KMS-11 (cell line): ENCODE measurements around the gene LEFTY1.
"Not testable (repeated sequence)": the region's sequence is repeated elsewhere in the genome, so short reads cannot be mapped to it uniquely, and the experiment has no call there.

Source experiments
- H2AFZ ChIP-seq: fragments of 200-600 bp; sonication (generic); 2 replicates; pipeline ENCODE4 v1.6.1; 2016; ENCODE audit warnings: antibody characterized with exemption, mixed run types, low read depth
- H3K27ac ChIP-seq: fragments of 200-600 bp; sonication (generic); 2 replicates; pipeline ENCODE4 v1.6.1; 2016; ENCODE audit warnings: mild to moderate bottlenecking, mixed run types
- H3K27me3 ChIP-seq: fragments of 200-600 bp; sonication (generic); 2 replicates; pipeline ENCODE4 v1.6.1; 2017; ENCODE audit warnings: mild to moderate bottlenecking, low read depth, mixed run types, moderate library complexity; ENCODE audit not compliant: insufficient read depth
- H3K36me3 ChIP-seq: fragments of 200-600 bp; sonication (generic); 2 replicates; pipeline ENCODE4 v1.6.1; 2017; ENCODE audit warnings: mild to moderate bottlenecking, mixed run types; ENCODE audit not compliant: insufficient read depth
- H3K4me1 ChIP-seq: fragments of 200-600 bp; sonication (generic); 2 replicates; pipeline ENCODE4 v1.6.1; 2016; ENCODE audit warnings: mild to moderate bottlenecking, low read depth, mixed run types; ENCODE audit not compliant: poor library complexity, severe bottlenecking
- H3K4me2 ChIP-seq: fragments of 200-600 bp; sonication (generic); 2 replicates; pipeline ENCODE4 v1.7.0; 2016; ENCODE audit warnings: mild to moderate bottlenecking, mixed run types
- H3K4me3 ChIP-seq: fragments of 200-600 bp; sonication (generic); IDR thresholded peaks from 2 replicates; pipeline ENCODE4 v1.6.1; 2017; ENCODE audit warnings: low read depth, low read length, mixed read lengths; ENCODE audit not compliant: insufficient read depth
- H3K79me2 ChIP-seq: fragments of 200-600 bp; sonication (generic); 2 replicates; pipeline ENCODE4 v1.6.1; 2016; ENCODE audit warnings: low read depth, mixed run types; ENCODE audit not compliant: insufficient read depth
- H3K9ac ChIP-seq: fragments of 200-600 bp; sonication (generic); 2 replicates; pipeline ENCODE4 v1.6.1; 2016; ENCODE audit warnings: mild to moderate bottlenecking, mixed run types
- H4K20me1 ChIP-seq: fragments of 200-600 bp; sonication (generic); 2 replicates; pipeline ENCODE4 v1.6.1; 2016; ENCODE audit warnings: mild to moderate bottlenecking, mixed run types; ENCODE audit not compliant: insufficient read depth
- TF ChIP-seq, protein P1 (sequence below): fragments of 200-600 bp; sonication (generic); conservative IDR thresholded peaks from 2 replicates; pipeline ENCODE4 v1.6.1; 2017; ENCODE audit warnings: low read depth, mild to moderate bottlenecking, antibody characterized with exemption, low read length, moderate library complexity, mixed read lengths

The LEFTY1 gene

DNA sequence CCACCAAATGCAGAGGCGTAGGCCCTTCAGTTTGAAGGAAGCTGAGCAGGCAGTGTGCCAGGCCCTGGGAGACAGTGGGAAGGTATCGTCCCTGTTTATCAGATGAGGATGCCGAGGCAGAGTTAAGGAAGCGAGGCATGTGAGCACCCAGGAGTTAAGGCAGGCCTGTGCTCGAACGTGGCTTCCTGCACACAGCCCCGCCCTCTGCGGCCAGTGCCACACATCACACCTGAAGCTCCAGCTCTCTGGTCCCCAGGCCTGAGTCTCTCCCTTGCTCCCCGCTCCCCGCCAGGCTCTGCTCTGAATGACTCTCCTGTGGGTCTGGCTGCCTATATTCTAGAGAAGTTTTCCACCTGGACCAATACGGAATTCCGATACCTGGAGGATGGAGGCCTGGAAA is 46.9 kb downstream of the LEFTY1 start:
- no peak overlapping the region for H3K27ac ChIP-seq
- TF ChIP-seq, protein P1, sequence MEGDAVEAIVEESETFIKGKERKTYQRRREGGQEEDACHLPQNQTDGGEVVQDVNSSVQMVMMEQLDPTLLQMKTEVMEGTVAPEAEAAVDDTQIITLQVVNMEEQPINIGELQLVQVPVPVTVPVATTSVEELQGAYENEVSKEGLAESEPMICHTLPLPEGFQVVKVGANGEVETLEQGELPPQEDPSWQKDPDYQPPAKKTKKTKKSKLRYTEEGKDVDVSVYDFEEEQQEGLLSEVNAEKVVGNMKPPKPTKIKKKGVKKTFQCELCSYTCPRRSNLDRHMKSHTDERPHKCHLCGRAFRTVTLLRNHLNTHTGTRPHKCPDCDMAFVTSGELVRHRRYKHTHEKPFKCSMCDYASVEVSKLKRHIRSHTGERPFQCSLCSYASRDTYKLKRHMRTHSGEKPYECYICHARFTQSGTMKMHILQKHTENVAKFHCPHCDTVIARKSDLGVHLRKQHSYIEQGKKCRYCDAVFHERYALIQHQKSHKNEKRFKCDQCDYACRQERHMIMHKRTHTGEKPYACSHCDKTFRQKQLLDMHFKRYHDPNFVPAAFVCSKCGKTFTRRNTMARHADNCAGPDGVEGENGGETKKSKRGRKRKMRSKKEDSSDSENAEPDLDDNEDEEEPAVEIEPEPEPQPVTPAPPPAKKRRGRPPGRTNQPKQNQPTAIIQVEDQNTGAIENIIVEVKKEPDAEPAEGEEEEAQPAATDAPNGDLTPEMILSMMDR = no peak
- no peaks in the 10 kb centered on the region for H3K27me3 ChIP-seq
- H3K4me1 ChIP-seq = no peaks in the 10 kb centered on the region
- no peak overlapping the region for H3K9ac ChIP-seq
- no peak overlapping the region for H2AFZ ChIP-seq
- H3K4me2 ChIP-seq = no peak overlapping the region
- H3K79me2 ChIP-seq = no peaks in the 10 kb centered on the region
- H4K20me1 ChIP-seq = no peaks in the 10 kb centered on the region
- no peaks in the 10 kb centered on the region; the same call in 1 of the 2 replicates for H3K36me3 ChIP-seq
- H3K4me3 ChIP-seq = no peak overlapping the region

DNA sequence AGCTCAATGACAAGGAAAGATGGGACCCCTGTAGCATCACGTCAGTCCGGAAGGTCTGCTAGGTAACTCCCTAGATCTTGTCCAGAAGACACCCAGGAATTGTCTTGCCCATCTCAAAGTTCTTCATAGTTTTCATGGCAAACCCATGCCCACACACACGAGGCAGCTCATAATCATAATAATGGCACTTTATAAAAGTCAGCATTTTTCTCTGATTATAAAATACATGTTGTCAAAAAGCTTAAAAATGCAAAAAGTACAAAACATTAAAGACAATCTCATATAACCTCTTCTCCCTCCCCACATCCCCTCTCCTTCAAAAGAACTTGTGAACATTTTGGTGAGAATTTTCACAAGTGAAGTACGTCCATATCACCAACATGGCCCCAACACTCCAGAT is 48.2 kb downstream of the LEFTY1 start:
- H3K4me1 ChIP-seq = no peaks in the 10 kb centered on the region
- no peaks in the 10 kb centered on the region for H4K20me1 ChIP-seq
- H3K9ac ChIP-seq = no peak overlapping the region
- H3K4me3 ChIP-seq = no peak overlapping the region
- TF ChIP-seq, protein P1 = no peak
- H3K27me3 ChIP-seq = no peaks in the 10 kb centered on the region
- no peak overlapping the region for H3K4me2 ChIP-seq
- H3K27ac ChIP-seq = no peak overlapping the region
- H3K79me2 ChIP-seq = no peaks in the 10 kb centered on the region
- no peak overlapping the region for H2AFZ ChIP-seq
- H3K36me3 ChIP-seq = no peaks in the 10 kb centered on the region

DNA sequence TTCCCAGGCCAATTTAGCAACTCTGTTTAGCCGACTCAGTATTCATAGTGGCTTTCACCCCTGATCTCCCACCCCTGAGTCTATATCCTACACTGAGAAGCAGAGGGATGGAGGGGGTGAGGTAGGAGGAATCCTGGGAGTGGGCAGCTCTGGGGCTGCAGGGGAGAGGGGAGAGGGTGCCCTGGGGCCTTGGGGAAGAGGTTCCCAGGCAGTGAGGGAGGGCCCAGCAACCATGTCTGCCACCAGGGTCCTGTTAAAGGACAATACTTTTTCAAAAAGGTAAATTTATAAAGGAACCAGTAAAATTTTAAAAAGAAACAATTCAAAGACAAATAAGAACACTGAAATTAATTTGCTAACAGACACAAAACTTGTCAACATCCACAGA is 48.7 kb downstream of the LEFTY1 start:
- Histone ChIP-seq H3K36me3 (no peaks in the 10 kb centered on the region), H3K9ac (no peak overlapping the region), H3K27ac (no peak overlapping the region), H3K4me2 (no peak overlapping the region), H3K4me1 (no peaks in the 10 kb centered on the region), H3K79me2 (no peaks in the 10 kb centered on the region), H4K20me1 (no peaks in the 10 kb centered on the region), H3K27me3 (no peaks in the 10 kb centered on the region), H2AFZ (no peak overlapping the region), H3K4me3 (no peak overlapping the region)
- TF ChIP-seq, protein P1 = no peak

DNA sequence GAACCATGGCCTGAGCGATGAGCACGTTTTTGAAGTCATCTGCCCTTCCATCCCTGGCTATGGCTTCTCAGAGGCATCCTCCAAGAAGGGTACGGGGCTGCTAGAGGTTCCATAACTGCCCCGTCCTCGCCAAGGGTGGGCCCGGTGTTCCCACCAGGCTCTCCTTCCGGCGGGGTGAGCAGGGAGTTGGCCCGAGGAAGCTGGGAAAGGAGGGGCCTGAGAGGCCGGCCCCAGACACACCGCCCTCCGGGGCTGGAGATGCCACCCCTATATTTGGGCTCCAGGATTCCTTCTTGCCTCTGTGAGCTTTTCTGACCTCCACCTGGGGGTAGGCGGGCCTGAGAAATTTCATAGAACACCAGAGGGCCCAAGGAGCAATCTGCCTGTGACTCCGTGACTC is 50.2 kb downstream of the LEFTY1 start:
- Histone ChIP-seq H3K4me2 (no peak overlapping the region), H3K9ac (no peak overlapping the region), H3K27ac (no peak overlapping the region), H3K4me3 (no peak overlapping the region), H2AFZ (no peak overlapping the region), H3K4me1 (no peaks in the 10 kb centered on the region), H3K79me2 (no peaks in the 10 kb centered on the region), H4K20me1 (no peaks in the 10 kb centered on the region), H3K36me3 (no peaks in the 10 kb centered on the region), H3K27me3 (no peaks in the 10 kb centered on the region)
- TF ChIP-seq, protein P1 = no peak

DNA sequence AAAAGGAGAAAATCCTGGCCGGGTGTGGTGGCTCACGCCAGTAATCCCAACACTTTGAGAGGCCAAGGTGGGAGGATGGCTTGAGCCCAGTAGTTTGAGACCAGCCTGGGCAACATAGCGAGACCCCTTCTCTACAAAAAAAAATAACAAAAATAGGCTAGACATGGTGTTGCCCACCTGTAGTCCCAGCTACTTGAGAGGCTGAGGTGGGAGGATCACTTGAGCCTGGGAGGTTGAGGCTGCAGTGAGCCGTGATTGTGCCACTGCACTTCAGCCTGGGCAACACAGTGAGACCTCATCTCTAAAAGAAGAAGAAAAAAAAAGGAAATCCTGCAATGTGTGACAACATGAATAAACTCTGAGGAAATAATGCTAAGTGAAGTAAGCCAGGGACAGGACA is 52.6 kb downstream of the LEFTY1 start:
- not testable (repeated sequence) for H4K20me1 ChIP-seq, H3K4me2 ChIP-seq, H2AFZ ChIP-seq, H3K27ac ChIP-seq, H3K79me2 ChIP-seq, H3K36me3 ChIP-seq, H3K4me1 ChIP-seq, H3K9ac ChIP-seq, H3K27me3 ChIP-seq, H3K4me3 ChIP-seq
